ENCODE measurements around the gene ZC3H10.
"Not testable (repeated sequence)": the region's sequence is repeated elsewhere in the genome, so short reads cannot be mapped to it uniquely, and the experiment has no call there.

Gene ZC3H10

GRCh38 chr12:56117778-56118687, at the start of gene ZC3H10:
ZC3H10 (plus strand) TSS chr12:56118266; CDS start chr12:56120563, 2,297 bp downstream.
- DNase-seq (ENCODE audit: low read depth): peak; percentile 99

- DNase-seq (ENCODE audit: low read depth): no peak
Measured at GRCh38 chr12:56071648-56072047, 46.4 kb upstream of the ZC3H10 start.

GRCh38 chr12:56074396-56074795, 43.7 kb upstream of the ZC3H10 start:
- DNase-seq (ENCODE audit: low read depth): no peak

GRCh38 chr12:56077966-56078365, 40.1 kb upstream of the ZC3H10 start:
- not testable (repeated sequence) for DNase-seq (ENCODE audit: low read depth)

GRCh38 chr12:56078427-56078826, 39.6 kb upstream of the ZC3H10 start:
- no peak for DNase-seq (ENCODE audit: low read depth)

GRCh38 chr12:56078931-56079722, 38.9 kb upstream of the ZC3H10 start:
- DNase-seq (ENCODE audit: low read depth): peak; percentile 58

GRCh38 chr12:56079723-56080555, 38.1 kb upstream of the ZC3H10 start, which contains the start of gene ERBB3:
ERBB3 (plus strand) TSS chr12:56080165; CDS start chr12:56080301, 136 bp downstream.
- DNase-seq (ENCODE audit: low read depth): peak; percentile 45

- DNase-seq (ENCODE audit: low read depth): no peak
Measured at GRCh38 chr12:56080556-56081138, 37.4 kb upstream of the ZC3H10 start.

- no peak for DNase-seq (ENCODE audit: low read depth)
Measured at GRCh38 chr12:56081393-56082347, 36.4 kb upstream of the ZC3H10 start.

GRCh38 chr12:56082382-56082781, 35.7 kb upstream of the ZC3H10 start:
- no peak for DNase-seq (ENCODE audit: low read depth)

GRCh38 chr12:56082967-56083366, 35.1 kb upstream of the ZC3H10 start:
- no peak for DNase-seq (ENCODE audit: low read depth)

- DNase-seq (ENCODE audit: low read depth): no peak
Measured at GRCh38 chr12:56084958-56085543, 33.0 kb upstream of the ZC3H10 start.

- no peak for DNase-seq (ENCODE audit: low read depth)
Measured at GRCh38 chr12:56086096-56086495, 32.0 kb upstream of the ZC3H10 start.

GRCh38 chr12:56086608-56087007, 31.5 kb upstream of the ZC3H10 start:
- no peak for DNase-seq (ENCODE audit: low read depth)

- no peak for DNase-seq (ENCODE audit: low read depth)
Measured at GRCh38 chr12:56087220-56087619, 30.8 kb upstream of the ZC3H10 start.

GRCh38 chr12:56097738-56098137, 20.3 kb upstream of the ZC3H10 start:
- DNase-seq (ENCODE audit: low read depth): no peak

GRCh38 chr12:56098592-56098991, 19.5 kb upstream of the ZC3H10 start:
- no peak for DNase-seq (ENCODE audit: low read depth)

GRCh38 chr12:56099787-56100186, 18.3 kb upstream of the ZC3H10 start:
- no peak for DNase-seq (ENCODE audit: low read depth)

- no peak for DNase-seq (ENCODE audit: low read depth)
Measured at GRCh38 chr12:56101045-56101444, 17.0 kb upstream of the ZC3H10 start.

- no peak for DNase-seq (ENCODE audit: low read depth)
Measured at GRCh38 chr12:56102683-56103065, 15.4 kb upstream of the ZC3H10 start.

Data from GM04504 (cell line).